Common myeloid progenitor, CD34-positive (primary cell): ENCODE measurements around the gene DNAJC6.

Experiments
- CTCF ChIA-PET: fragments of 350-600 bp; sonication (Branson Sonifier 250); formaldehyde crosslinking; loops from one replicate; lab custom pipeline; 2021; ENCODE audit warnings: antibody characterized with exemption; lab: Charles Lee
- POLR2A ChIA-PET: fragments of 350-600 bp; sonication (Branson Sonifier 250); formaldehyde crosslinking; loops from one replicate; lab custom pipeline; 2021; ENCODE audit warnings: antibody characterized with exemption; lab: Charles Lee
- DNase-seq, 3 donors: peaks; one replicate each; pipeline versions ENCODE4 v3.0.0 to v3.0.0-alpha.2; 2013
- H3K27ac ChIP-seq, 2 experiments: 1 replicate in 1 of 2; 2 replicates in 1 of 2; pipeline ENCODE4 v1.7.0; 2013; ENCODE audit warnings: inconsistent platforms in 2 of 2, low read length in 2 of 2, mild to moderate bottlenecking in 2 of 2, low read depth in 1 of 2, moderate library complexity in 1 of 2; ENCODE audit not compliant: severe bottlenecking in 2 of 2, insufficient read depth in 1 of 2, poor library complexity in 1 of 2
- H3K27me3 ChIP-seq, 5 experiments: replicated peaks in 2 of 5; 1 replicate in 3 of 5; 2 replicates in 2 of 5; pipeline versions ENCODE4 v1.6.1 to v1.7.0; 2013; ENCODE audit warnings: low read length in 4 of 5, mild to moderate bottlenecking in 2 of 5, moderate library complexity in 2 of 5, inconsistent platforms in 1 of 5; ENCODE audit not compliant: insufficient read depth in 5 of 5, control insufficient read depth in 4 of 5
- H3K36me3 ChIP-seq, 4 experiments: 1 replicate in 2 of 4; 2 replicates in 2 of 4; pipeline versions ENCODE4 v1.6.1 to v1.7.0; 2013; ENCODE audit warnings: low read length in 3 of 4, control low read depth in 1 of 4, mild to moderate bottlenecking in 1 of 4; ENCODE audit not compliant: control insufficient read depth in 4 of 4, insufficient read depth in 4 of 4
- H3K4me1 ChIP-seq, 4 experiments: 1 replicate in 3 of 4; 2 replicates in 1 of 4; pipeline versions ENCODE4 v1.6.1 to v1.7.1; 2013; ENCODE audit warnings: low read length in 3 of 4, mild to moderate bottlenecking in 3 of 4, control low read depth in 1 of 4, inconsistent platforms in 1 of 4, moderate library complexity in 1 of 4; ENCODE audit not compliant: control insufficient read depth in 4 of 4, insufficient read depth in 4 of 4; ENCODE audit errors: control extremely low read depth in 1 of 4
- H3K4me3 ChIP-seq, 7 experiments: 1 replicate in 4 of 7; 2 replicates in 3 of 7; pipeline versions ENCODE4 v1.5.1 to v1.7.0; 2013; ENCODE audit warnings: mild to moderate bottlenecking in 7 of 7, low read length in 6 of 7, moderate library complexity in 6 of 7, inconsistent platforms in 2 of 7, low read depth in 2 of 7, control low read depth in 1 of 7; ENCODE audit not compliant: insufficient read depth in 4 of 7, control insufficient read depth in 1 of 7; ENCODE audit errors: extremely low read depth in 1 of 7
- H3K9me3 ChIP-seq, 5 experiments: 1 replicate in 4 of 5; 2 replicates in 1 of 5; pipeline versions ENCODE4 v1.6.1 to v1.7.1; 2013; ENCODE audit warnings: low read length in 4 of 5, mild to moderate bottlenecking in 2 of 5, inconsistent platforms in 1 of 5, low read depth in 1 of 5, moderate library complexity in 1 of 5; ENCODE audit not compliant: control insufficient read depth in 4 of 5, insufficient read depth in 2 of 5; ENCODE audit errors: control extremely low read depth in 1 of 5
- WGBS: methylation state at CpG from one replicate; pipeline ENCODE4 v1.1.5; 2013; ENCODE audit not compliant: insufficient coverage; 5-methylcytosine and 5-hydroxymethylcytosine counted together

The DNAJC6 gene

DNA sequence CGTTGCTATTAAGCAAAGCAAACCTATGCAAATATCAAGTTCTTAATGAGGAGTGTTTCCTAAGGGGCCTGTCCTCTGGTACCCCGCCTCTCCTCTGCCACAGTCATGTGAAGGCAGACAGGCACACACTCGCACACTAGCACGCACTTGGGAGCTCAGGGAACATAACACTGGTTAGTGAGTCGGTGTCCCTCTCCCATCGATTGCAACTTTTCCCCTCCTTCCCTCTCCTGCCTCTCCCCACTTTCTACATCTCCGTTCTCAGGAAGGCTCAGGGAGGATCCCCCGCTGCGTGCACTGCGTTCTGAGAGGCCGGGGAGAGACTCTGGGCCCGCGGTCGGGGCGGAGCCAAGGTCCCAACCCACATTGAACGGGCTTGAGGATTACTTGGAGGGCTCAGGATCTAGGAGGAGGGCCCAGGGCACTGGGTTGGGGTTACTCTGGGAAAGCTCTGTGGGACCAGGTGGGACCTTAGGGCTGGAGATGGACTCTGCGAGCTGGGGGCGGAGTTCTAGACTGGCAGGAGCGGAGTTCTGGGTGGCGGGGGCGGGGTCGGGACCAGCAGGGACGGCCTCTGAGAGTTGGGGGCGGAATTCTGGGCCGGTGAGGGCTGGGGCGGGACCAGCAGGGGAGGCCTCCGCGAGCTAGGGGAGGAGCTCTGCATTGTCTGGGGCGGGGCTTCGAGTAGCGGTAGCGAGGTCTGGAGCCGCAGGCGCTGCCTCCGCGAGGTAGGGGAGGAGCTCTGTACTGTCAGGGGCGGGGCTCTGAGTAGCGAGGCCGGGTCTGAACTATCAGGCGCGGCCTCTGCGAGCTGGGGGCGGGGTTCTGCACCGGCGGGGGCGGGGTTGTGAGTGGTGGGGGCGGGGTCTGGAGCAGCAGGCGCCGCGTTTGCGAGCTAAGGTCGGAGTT is 110.6 kb downstream of the DNAJC6 start:
- POLR2A ChIA-PET, result interaction anchor here (0.7 kb wide), 1 partner anchor 1025 kb away, joined by 3 read pairs; no protein-coding TSS in a partner anchor
- DNase-seq, result peak; percentile 97 to 99 (median 98)
- Histone ChIP-seq H3K36me3 (peaks cover under 1 to 4% (median 2%) of the 10 kb centered on the region in 4 experiments), H3K4me1 (peaks cover 9 to 44% (median 27%) of the 10 kb centered on the region in 4 experiments), H3K27ac (peak overlapping the region; percentile 57 to 97), H3K27me3 (no peaks in the 10 kb centered on the region), H3K4me3 (peak overlapping the region; percentile 48 to 93 (median 82)), H3K9me3 (no peaks in the 10 kb centered on the region)
- CTCF ChIA-PET, result interaction anchor here (0.6 to 2.3 kb wide), 9 partner anchors 8 to 268 kb away, joined by 3 to 10 read pairs (median 3); no protein-coding TSS in a partner anchor
- under 1% methylated on average over 33 of the region's 52 CpGs for WGBS

DNA sequence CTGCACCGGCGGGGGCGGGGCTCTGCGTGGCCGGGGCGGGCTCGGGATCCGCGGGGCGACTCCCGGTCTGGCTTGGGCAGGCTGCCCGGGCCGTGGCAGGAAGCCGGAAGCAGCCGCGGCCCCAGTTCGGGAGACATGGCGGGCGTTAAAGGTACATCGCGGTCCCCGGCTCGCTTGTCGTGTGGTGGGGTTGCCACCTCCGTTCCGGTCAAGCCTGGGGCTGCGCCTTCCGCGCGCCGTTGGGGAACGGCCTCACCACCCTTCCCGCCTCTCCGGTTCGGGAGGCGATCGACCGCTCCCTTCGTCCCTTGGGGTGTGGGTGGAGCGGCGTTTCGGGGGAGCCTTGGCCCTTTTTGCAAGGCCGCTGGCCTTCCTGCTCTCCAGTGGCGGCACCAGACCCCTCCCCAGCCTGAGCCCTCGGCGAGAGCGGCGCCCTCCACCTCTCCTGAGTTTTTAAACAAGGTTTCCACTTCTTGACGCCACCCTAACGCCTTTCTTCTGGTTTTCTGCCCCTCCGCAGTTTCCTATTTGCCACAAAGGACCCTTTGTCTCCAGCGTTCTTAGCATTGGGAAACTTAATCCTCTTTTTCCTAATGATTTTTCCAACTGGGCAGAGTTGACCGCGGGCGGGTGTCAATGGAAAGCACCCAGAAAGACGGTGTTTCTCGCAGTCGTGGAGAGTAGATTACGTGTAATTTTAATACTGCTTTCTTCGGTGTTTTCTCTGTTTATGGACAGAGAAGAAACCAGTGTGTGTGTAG is 111.4 kb downstream of the DNAJC6 start, which contains the start of the genes LEPR and LEPROT:
TSS of gene LEPR (plus strand) at position 79 of the 761 bp plus-strand sequence. CDS start 144,898 bp downstream, outside the sequence.
TSS of gene LEPROT (plus strand) at position 79 of the 761 bp plus-strand sequence. CDS start at position 136, 57 bp downstream.
- DNase-seq, result peak in 2 of 3 donors; percentile 72 to 84
- ChIA-PET CTCF (interaction anchor here (0.6 to 2.3 kb wide), 6 partner anchors 9 to 267 kb away, joined by 3 to 10 read pairs (median 3); no protein-coding TSS in a partner anchor), POLR2A (no interaction called here)
- Histone ChIP-seq H3K27me3 (no peaks in the 10 kb centered on the region), H3K9me3 (no peaks in the 10 kb centered on the region), H3K4me1 (peaks cover 9 to 50% (median 29%) of the 10 kb centered on the region in 4 experiments), H3K36me3 (peaks cover 6 to 12% (median 8%) of the 10 kb centered on the region in 4 experiments), H3K4me3 (peak within 1 kb of the TSS; percentile 77 to 93 (median 92)), H3K27ac (peak within 1 kb of the TSS; percentile 97)
- 0% methylated on average over 41 of the region's 60 CpGs for WGBS

DNA sequence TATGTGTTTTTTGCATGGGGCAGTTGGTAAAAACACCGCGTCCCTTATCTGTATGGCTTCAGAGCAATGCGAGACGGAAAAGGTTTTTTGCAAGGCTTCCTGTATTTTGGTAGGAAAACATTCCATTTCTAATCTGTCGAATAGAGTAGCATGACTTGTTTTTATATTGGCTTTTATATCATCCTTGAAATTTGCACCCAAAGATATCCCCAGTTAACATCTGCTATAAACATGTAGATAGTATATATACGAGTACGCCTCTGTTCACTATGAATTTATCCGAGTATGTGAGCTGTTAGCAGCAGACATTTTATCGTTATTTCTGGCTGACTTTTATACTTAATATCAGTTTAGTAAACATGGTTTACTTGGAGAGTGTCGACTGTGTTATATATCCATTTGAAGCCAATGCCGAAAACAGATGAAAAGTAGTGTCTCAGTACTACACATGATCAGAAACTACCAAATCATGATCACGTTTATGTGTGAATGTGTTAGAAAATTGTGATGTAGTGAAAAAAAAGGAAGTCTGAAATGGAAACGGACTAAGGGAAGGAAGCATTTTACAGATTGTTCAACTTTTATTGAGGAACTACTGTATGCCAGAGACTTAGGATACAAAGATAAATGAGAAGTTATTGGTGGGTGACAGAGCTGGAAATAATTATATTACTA is 112.1 kb downstream of the DNAJC6 start:
- Histone ChIP-seq H3K4me3 (peak overlapping the region in 6 of 7 experiments; percentile 70 to 93 (median 92)), H3K9me3 (no peaks in the 10 kb centered on the region), H3K27me3 (no peaks in the 10 kb centered on the region), H3K36me3 (peaks cover 6 to 19% (median 13%) of the 10 kb centered on the region in 4 experiments), H3K27ac (peak overlapping the region; percentile 97), H3K4me1 (peaks cover 9 to 55% (median 30%) of the 10 kb centered on the region in 4 experiments)
- ChIA-PET CTCF (no interaction called here), POLR2A (no interaction called here)
- DNase-seq, result peak; percentile 66 to 87 (median 78)
- WGBS, result 0% methylated on average over 3 of the region's 13 CpGs

DNA sequence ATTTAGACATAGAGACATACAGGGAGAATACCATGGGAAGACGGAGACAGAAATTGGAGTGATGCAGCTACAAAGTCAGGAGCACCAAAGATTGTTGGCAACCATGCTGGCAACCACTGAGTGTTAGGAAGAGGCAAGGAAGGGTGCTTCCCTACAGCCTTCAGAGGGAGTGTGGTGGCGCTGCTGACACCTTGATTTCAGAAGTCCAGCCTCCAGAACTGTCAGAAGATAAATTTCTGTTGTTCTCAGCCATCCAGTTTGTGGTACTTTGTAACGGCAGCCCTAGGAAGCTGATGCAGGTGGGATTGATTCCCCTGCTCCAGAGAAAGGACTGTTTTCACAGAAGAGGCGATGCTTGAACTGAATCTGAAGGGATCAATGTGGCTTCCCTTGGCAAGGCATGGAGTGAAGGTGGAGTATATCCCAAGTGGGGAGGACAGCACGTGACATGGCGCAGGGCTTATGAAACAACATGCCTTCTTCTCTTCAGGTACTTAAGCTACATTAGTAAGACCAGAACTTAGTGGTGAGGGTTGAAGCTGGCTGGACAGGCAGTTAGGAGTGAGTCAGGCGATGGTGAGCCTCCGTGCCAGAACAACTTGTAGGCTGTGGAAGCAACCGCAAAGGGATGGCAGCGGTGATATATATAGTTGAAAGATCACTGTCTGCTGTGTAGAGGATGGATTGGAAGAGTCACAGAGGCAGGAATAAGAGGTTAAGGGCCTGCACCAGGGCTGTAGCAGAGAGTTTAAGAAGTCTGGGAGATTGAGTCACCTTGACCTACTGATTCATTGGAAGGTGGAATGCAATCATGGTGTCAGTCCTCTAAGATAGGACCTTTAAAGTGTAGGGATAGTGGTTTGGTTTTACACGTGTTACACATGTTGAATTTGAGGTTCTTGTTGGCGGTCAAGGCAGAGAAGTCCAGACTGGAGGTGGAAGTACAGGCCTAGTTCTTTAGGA is 113.2 kb downstream of the DNAJC6 start:
- CTCF ChIA-PET, result interaction anchor here (1.1 kb wide), 1 partner anchor 9 kb away, joined by 3 read pairs; no protein-coding TSS in a partner anchor
- WGBS, result 71% methylated on average over 7 of the region's 12 CpGs
- Histone ChIP-seq H3K27me3 (no peaks in the 10 kb centered on the region), H3K9me3 (no peaks in the 10 kb centered on the region), H3K4me3 (peak overlapping the region in 6 of 7 experiments; percentile 70 to 93 (median 92)), H3K4me1 (peaks cover 9 to 55% (median 30%) of the 10 kb centered on the region in 4 experiments), H3K27ac (peak overlapping the region; percentile 97), H3K36me3 (peaks cover 7 to 28% (median 16%) of the 10 kb centered on the region in 4 experiments)
- peak in 1 of 3 donors; percentile 24 for DNase-seq
- POLR2A ChIA-PET, result interaction anchor here (0.8 kb wide), 1 partner anchor 8 kb away, joined by 3 read pairs; no protein-coding TSS in a partner anchor

DNA sequence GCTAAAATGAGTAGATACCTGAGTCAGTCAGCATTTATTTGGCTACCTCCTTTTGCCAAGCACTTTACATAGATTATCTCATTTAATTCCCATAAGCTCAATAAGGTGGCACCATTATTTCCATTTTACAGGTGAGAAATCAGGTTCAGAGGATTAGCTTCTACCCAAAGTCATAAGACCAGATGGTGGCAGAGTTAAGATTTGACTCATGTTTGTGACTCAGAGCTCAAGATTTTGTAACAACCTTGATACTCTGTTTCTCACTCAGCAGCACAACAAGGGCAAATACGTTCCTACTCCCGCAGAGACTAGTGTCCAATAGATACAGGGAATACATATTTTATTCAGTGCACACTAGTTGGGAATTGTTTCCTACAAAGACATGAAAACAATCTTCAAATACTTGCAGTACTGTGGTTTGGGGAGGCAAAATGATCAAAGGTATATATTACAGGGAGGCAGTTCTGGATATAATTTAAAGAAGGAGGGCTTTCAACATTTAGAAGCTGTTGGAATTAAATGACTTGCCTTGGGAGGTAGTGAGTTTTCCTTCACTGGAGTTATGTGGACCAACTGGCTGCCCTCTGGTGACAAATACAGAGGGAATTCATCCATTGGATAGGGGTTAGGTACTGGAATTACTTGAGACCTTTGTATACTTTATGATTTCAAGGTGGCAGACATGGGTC is 114.7 kb downstream of the DNAJC6 start:
- WGBS, result no CpG with 5 or more reads among the region's 2 CpGs
- DNase-seq, result peak in 2 of 3 donors; percentile 60 to 72
- CTCF ChIA-PET, result interaction anchor here (1.6 kb wide), 1 partner anchor 208 kb away, joined by 4 read pairs; no protein-coding TSS in a partner anchor
- Histone ChIP-seq H3K27ac (peak overlapping the region in 1 of 2 experiments; percentile 97), H3K4me3 (peak overlapping the region in 2 of 7 experiments; percentile 70 to 93), H3K9me3 (no peaks in the 10 kb centered on the region), H3K27me3 (no peaks in the 10 kb centered on the region), H3K36me3 (peaks cover 11 to 40% (median 22%) of the 10 kb centered on the region in 4 experiments), H3K4me1 (peaks cover 9 to 58% (median 33%) of the 10 kb centered on the region in 4 experiments)
- POLR2A ChIA-PET, result no interaction called here
